ENCODE results near the gene EXOSC5. TPM values are rescaled to one million over a fixed set of nuclear protein-coding genes. Genes with fewer than 3 reads are reported as not detected.

The EXOSC5 gene
- total and polyA plus RNA-seq, 2 of the 13 experiments (the other 11 are each of a cell fraction or from before 2014, with no cell fraction given): 24.1 to 26.5 TPM

GRCh38 chr19:41409288-41409687 is 12.1 kb upstream of the EXOSC5 start (continued):
- TF ChIP-seq PAXIP1 (CRISPR knock-in tag; conservative IDR thresholded peaks at IDR 0.05) (peak; percentile 56), ZNF614 (CRISPR knock-in tag; IDR thresholded peaks at IDR 0.05; ENCODE audit: borderline replicate concordance) (peak; percentile 66; the same call in 1 of the 2 replicates), STAT6 (CRISPR knock-in tag; IDR thresholded peaks at IDR 0.05; ENCODE audit: borderline replicate concordance) (no peak), ZNF572 (CRISPR knock-in tag; IDR thresholded peaks at IDR 0.05) (no peak), PHF20 (CRISPR knock-in tag; IDR thresholded peaks at IDR 0.05) (no peak), ZBTB20 (CRISPR knock-in tag; IDR thresholded peaks at IDR 0.05; ENCODE audit: borderline replicate concordance, low read depth) (peak; percentile 67; the same call in 1 of the 2 replicates), ZNF331 (CRISPR knock-in tag; IDR thresholded peaks at IDR 0.05) (0 out of 2 replicates have a peak, but pooled peaks have one; percentile 23), HDAC2 (CRISPR knock-in tag; IDR thresholded peaks at IDR 0.05) (peak; percentile 19; the same call in 1 of the 2 replicates), ZNF552 (CRISPR knock-in tag; IDR thresholded peaks at IDR 0.05; ENCODE audit: borderline replicate concordance) (no peak), HDAC1 (CRISPR knock-in tag; IDR thresholded peaks at IDR 0.05) (0 out of 2 replicates have a peak, but pooled peaks have one; percentile 56), FOXO4 (CRISPR knock-in tag; conservative IDR thresholded peaks at IDR 0.05) (no peak), YEATS2 (CRISPR knock-in tag; IDR thresholded peaks at IDR 0.05; ENCODE audit: borderline replicate concordance) (peak; percentile 15; the same call in 1 of the 2 replicates), ZNF782 (CRISPR knock-in tag; IDR thresholded peaks at IDR 0.05; ENCODE audit: borderline replicate concordance) (peak; percentile 40; the same call in 1 of the 2 replicates), NKX3-1 (CRISPR knock-in tag; IDR thresholded peaks at IDR 0.05) (no peak), ZNF451 (CRISPR knock-in tag; IDR thresholded peaks at IDR 0.05) (no peak), FOXP1 (IDR thresholded peaks at IDR 0.05) (no peak), FOXP1 (CRISPR knock-in tag; IDR thresholded peaks at IDR 0.05) (no peak), PITX1 (CRISPR knock-in tag; IDR thresholded peaks at IDR 0.05) (peak; percentile 47; the same call in 1 of the 2 replicates), ZNF496 (CRISPR knock-in tag; IDR thresholded peaks at IDR 0.05; ENCODE audit: insufficient replicate concordance) (no peak), DRAP1 (CRISPR knock-in tag; IDR thresholded peaks at IDR 0.05) (peak; percentile 52; the same call in 1 of the 2 replicates), ZMYM2 (CRISPR knock-in tag; IDR thresholded peaks at IDR 0.05) (no peak), FOSL2 (CRISPR knock-in tag; IDR thresholded peaks at IDR 0.05) (peak; percentile 99)
